OCI-LY3 (cell line): ENCODE data around the gene PDE6H.

Experiments
- EZH2phosphoT487 ChIP-seq: fragments of 200-600 bp; shearing (Covaris generic); IDR thresholded peaks from 2 replicates; pipeline ENCODE4 v1.6.1; 2018; ENCODE audit warnings: antibody characterized with exemption, mixed run types, low read depth
- TF ChIP-seq, protein P1 (sequence below): fragments of 200-600, 300-600 bp; sonication (generic); IDR thresholded peaks from 2 replicates; pipeline ENCODE4 v1.5.1; 2014; ENCODE audit warnings: antibody characterized with exemption, low read length, low read depth

DNA sequence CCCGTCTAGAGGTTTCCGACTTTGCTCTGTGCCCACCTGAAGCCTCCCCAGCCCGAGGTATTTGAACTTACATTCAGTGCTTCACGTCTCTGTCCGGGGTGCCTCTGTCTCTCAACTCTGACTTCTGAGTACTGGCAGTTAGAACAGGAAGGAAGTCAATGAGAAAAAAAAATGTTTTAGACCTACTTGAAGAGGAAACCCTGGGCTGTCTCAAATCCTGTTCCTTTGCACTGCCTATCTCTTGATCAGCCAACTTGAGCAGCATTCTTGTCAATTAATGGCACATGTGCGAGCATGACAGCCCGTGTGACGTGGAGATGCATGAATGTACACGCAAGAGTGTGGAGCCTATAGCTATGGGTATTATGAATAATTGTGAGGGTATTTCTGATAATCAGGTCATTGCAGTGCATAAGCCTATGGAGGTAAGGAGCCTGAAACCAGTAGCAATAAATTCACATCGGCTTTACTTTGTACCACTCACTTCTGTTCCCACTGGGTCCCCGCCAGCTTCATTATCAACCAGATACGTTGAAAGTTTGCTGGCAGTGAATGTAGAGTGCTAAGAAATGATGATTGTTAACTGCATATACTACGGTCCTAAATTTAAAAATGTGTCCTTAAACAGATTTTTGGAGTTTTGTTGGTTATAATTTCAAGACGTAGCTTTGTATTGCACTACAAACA is 11.2 kb upstream of the PDE6H start, which contains the start of gene ARHGDIB:
- TF ChIP-seq, protein P1, sequence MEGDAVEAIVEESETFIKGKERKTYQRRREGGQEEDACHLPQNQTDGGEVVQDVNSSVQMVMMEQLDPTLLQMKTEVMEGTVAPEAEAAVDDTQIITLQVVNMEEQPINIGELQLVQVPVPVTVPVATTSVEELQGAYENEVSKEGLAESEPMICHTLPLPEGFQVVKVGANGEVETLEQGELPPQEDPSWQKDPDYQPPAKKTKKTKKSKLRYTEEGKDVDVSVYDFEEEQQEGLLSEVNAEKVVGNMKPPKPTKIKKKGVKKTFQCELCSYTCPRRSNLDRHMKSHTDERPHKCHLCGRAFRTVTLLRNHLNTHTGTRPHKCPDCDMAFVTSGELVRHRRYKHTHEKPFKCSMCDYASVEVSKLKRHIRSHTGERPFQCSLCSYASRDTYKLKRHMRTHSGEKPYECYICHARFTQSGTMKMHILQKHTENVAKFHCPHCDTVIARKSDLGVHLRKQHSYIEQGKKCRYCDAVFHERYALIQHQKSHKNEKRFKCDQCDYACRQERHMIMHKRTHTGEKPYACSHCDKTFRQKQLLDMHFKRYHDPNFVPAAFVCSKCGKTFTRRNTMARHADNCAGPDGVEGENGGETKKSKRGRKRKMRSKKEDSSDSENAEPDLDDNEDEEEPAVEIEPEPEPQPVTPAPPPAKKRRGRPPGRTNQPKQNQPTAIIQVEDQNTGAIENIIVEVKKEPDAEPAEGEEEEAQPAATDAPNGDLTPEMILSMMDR: no peak
- TF ChIP-seq EZH2phosphoT487: no peak
